ENCODE data around the gene MIPEP. TPM values are rescaled to one million over a fixed set of nuclear protein-coding genes. Genes with fewer than 3 reads are reported as not detected.

The MIPEP gene
- total RNA-seq, 1 donor from 2014 or later = 15.7 TPM

GRCh38 chr13:23776698-23777574, 112.3 kb downstream of the MIPEP start:
- H3K36me3 Mint-ChIP-seq (ENCODE audit: insufficient read depth) = peaks cover 14% of the 10 kb centered on the region
- no peaks in the 10 kb centered on the region for H3K4me1 Mint-ChIP-seq (ENCODE audit: low read depth)
- peaks cover 14% of the 10 kb centered on the region for H3K9me3 Mint-ChIP-seq (ENCODE audit: low read depth)
- H3K27ac Mint-ChIP-seq = no peak overlapping the region
- no peak for TF ChIP-seq CTCF (IDR thresholded peaks at IDR 0.05; ENCODE audit: unreplicated experiment)
- no peak overlapping the region for H3K4me3 Mint-ChIP-seq (ENCODE audit: low read depth)
- DNase-seq (ENCODE audit: low spot score, unreplicated experiment) = no peak
- no peaks in the 10 kb centered on the region for H3K27me3 Mint-ChIP-seq

- DNase-seq (ENCODE audit: low spot score, unreplicated experiment) = no peak
- Mint-ChIP-seq H3K9me3 (ENCODE audit: low read depth) (no peaks in the 10 kb centered on the region), H3K4me3 (ENCODE audit: low read depth) (no peak overlapping the region), H3K27me3 (no peaks in the 10 kb centered on the region), H3K27ac (no peak overlapping the region), H3K36me3 (ENCODE audit: insufficient read depth) (no peaks in the 10 kb centered on the region), H3K4me1 (ENCODE audit: low read depth) (no peaks in the 10 kb centered on the region)
- TF ChIP-seq CTCF (IDR thresholded peaks at IDR 0.05; ENCODE audit: unreplicated experiment) = no peak
Measured at GRCh38 chr13:23772717-23773116, 116.5 kb downstream of the MIPEP start.

GRCh38 chr13:23771956-23772355, 117.2 kb downstream of the MIPEP start:
- Mint-ChIP-seq H3K27ac (no peak overlapping the region), H3K4me3 (ENCODE audit: low read depth) (no peak overlapping the region), H3K4me1 (ENCODE audit: low read depth) (no peaks in the 10 kb centered on the region), H3K36me3 (ENCODE audit: insufficient read depth) (no peaks in the 10 kb centered on the region), H3K27me3 (no peaks in the 10 kb centered on the region), H3K9me3 (ENCODE audit: low read depth) (no peaks in the 10 kb centered on the region)
- TF ChIP-seq CTCF (IDR thresholded peaks at IDR 0.05; ENCODE audit: unreplicated experiment) = no peak
- no peak for DNase-seq (ENCODE audit: low spot score, unreplicated experiment)

GRCh38 chr13:23771552-23771951, 117.6 kb downstream of the MIPEP start:
- H3K9me3 Mint-ChIP-seq (ENCODE audit: low read depth) = no peaks in the 10 kb centered on the region
- no peaks in the 10 kb centered on the region for H3K27me3 Mint-ChIP-seq
- no peak overlapping the region for H3K27ac Mint-ChIP-seq
- no peak for DNase-seq (ENCODE audit: low spot score, unreplicated experiment)
- no peak for TF ChIP-seq CTCF (IDR thresholded peaks at IDR 0.05; ENCODE audit: unreplicated experiment)
- H3K36me3 Mint-ChIP-seq (ENCODE audit: insufficient read depth) = no peaks in the 10 kb centered on the region
- no peak overlapping the region for H3K4me3 Mint-ChIP-seq (ENCODE audit: low read depth)
- H3K4me1 Mint-ChIP-seq (ENCODE audit: low read depth) = no peaks in the 10 kb centered on the region

GRCh38 chr13:23770973-23771372, 118.2 kb downstream of the MIPEP start:
- TF ChIP-seq CTCF (IDR thresholded peaks at IDR 0.05; ENCODE audit: unreplicated experiment) = no peak
- Mint-ChIP-seq H3K27ac (no peak overlapping the region), H3K27me3 (no peaks in the 10 kb centered on the region), H3K36me3 (ENCODE audit: insufficient read depth) (no peaks in the 10 kb centered on the region), H3K9me3 (ENCODE audit: low read depth) (no peaks in the 10 kb centered on the region), H3K4me1 (ENCODE audit: low read depth) (no peaks in the 10 kb centered on the region), H3K4me3 (ENCODE audit: low read depth) (no peak overlapping the region)
- DNase-seq (ENCODE audit: low spot score, unreplicated experiment) = no peak

Measured in progenitor cell of endocrine pancreas (in vitro differentiated cells).